ENCODE results near the gene ARL2BP. TPM values are rescaled to one million over a fixed set of nuclear protein-coding genes. Genes with fewer than 3 reads are reported as not detected.
A peak's percentile ranks its signal among the peaks of the same experiment; 100 is the strongest.

Gene ARL2BP
- total RNA-seq, 1 donor, result 85.8 TPM

DNA sequence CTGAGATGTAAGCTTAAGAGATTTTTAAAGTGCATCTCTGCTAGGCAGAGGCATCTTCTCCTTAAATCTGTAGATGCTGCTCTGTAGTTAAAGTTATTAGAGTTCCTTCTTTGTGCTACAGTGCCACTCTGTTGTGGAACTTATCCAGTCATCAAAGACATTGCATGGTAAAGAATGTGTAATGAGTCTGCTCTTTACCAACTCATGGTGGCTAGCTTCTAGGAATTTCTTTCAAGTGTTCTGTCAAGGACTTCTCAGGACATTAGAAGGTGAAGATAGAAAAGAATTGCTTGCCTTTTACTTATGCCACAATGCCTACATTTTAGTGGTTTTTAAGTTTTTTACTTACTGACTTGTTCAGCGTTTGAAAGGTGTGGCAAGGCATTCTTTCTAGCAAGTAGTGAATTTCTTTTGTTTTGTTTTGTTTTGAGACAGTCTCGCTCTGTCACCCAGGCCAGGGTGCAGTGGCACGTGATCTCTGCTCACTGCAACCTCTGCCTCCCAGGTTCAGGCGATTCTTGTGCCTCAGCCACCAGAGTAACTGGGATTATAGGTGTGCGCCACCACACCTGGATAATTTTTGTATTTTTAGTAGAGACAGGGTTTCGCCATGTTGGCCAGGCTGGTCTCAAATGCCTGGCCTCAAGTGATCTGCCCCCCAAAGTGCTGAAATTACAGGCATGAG is 20.3 kb upstream of the ARL2BP start:
- Histone ChIP-seq H3K4me3 (ENCODE audit: insufficient read depth, low read length) (no peak overlapping the region), H3K79me2 (ENCODE audit: insufficient read depth, low read length) (no peaks in the 10 kb centered on the region), H3K4me1 (ENCODE audit: insufficient read depth, low read length) (peaks cover 4% of the 10 kb centered on the region), H4K20me1 (ENCODE audit: insufficient read depth, low read length) (no peaks in the 10 kb centered on the region), H2AFZ (ENCODE audit: low read length) (no peak overlapping the region), H3K27me3 (ENCODE audit: insufficient read depth, low read length) (no peaks in the 10 kb centered on the region), H3K27ac (ENCODE audit: low read depth, low read length) (no peak overlapping the region), H3K9me3 (ENCODE audit: low read depth, low read length) (no peaks in the 10 kb centered on the region), H3K36me3 (ENCODE audit: insufficient read depth, low read length) (peaks cover 75% of the 10 kb centered on the region), H3K4me2 (ENCODE audit: insufficient read depth, low read length) (no peak overlapping the region)
- TF ChIP-seq, protein P1, sequence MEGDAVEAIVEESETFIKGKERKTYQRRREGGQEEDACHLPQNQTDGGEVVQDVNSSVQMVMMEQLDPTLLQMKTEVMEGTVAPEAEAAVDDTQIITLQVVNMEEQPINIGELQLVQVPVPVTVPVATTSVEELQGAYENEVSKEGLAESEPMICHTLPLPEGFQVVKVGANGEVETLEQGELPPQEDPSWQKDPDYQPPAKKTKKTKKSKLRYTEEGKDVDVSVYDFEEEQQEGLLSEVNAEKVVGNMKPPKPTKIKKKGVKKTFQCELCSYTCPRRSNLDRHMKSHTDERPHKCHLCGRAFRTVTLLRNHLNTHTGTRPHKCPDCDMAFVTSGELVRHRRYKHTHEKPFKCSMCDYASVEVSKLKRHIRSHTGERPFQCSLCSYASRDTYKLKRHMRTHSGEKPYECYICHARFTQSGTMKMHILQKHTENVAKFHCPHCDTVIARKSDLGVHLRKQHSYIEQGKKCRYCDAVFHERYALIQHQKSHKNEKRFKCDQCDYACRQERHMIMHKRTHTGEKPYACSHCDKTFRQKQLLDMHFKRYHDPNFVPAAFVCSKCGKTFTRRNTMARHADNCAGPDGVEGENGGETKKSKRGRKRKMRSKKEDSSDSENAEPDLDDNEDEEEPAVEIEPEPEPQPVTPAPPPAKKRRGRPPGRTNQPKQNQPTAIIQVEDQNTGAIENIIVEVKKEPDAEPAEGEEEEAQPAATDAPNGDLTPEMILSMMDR (IDR thresholded peaks at IDR 0.05; ENCODE audit: extremely low read depth, low read depth, low read length), result no peak
- DNase-seq (ENCODE audit: insufficient read length, low spot score, missing footprints), result no peak

GRCh38 chr16:57225978-57226377 is 19.1 kb upstream of the ARL2BP start:
- Histone ChIP-seq H3K27me3 (ENCODE audit: insufficient read depth, low read length) (no peaks in the 10 kb centered on the region), H3K36me3 (ENCODE audit: insufficient read depth, low read length) (peaks cover 79% of the 10 kb centered on the region), H3K4me2 (ENCODE audit: insufficient read depth, low read length) (no peak overlapping the region), H4K20me1 (ENCODE audit: insufficient read depth, low read length) (no peaks in the 10 kb centered on the region), H3K9me3 (ENCODE audit: low read depth, low read length) (no peaks in the 10 kb centered on the region), H3K79me2 (ENCODE audit: insufficient read depth, low read length) (no peaks in the 10 kb centered on the region), H3K4me1 (ENCODE audit: insufficient read depth, low read length) (peaks cover 4% of the 10 kb centered on the region), H3K27ac (ENCODE audit: low read depth, low read length) (no peak overlapping the region), H3K4me3 (ENCODE audit: insufficient read depth, low read length) (no peak overlapping the region), H2AFZ (ENCODE audit: low read length) (no peak overlapping the region)
- no peak for DNase-seq (ENCODE audit: insufficient read length, low spot score, missing footprints)
- TF ChIP-seq, protein P1 (IDR thresholded peaks at IDR 0.05; ENCODE audit: extremely low read depth, low read depth, low read length), result no peak

- Histone ChIP-seq H3K27me3 (ENCODE audit: insufficient read depth, low read length) (no peaks in the 10 kb centered on the region), H3K79me2 (ENCODE audit: insufficient read depth, low read length) (no peaks in the 10 kb centered on the region), H2AFZ (ENCODE audit: low read length) (no peak overlapping the region), H3K4me3 (ENCODE audit: insufficient read depth, low read length) (no peak overlapping the region), H3K27ac (ENCODE audit: low read depth, low read length) (peak overlapping the region; percentile 43), H3K9me3 (ENCODE audit: low read depth, low read length) (no peaks in the 10 kb centered on the region), H3K4me1 (ENCODE audit: insufficient read depth, low read length) (peaks cover 4% of the 10 kb centered on the region), H3K36me3 (ENCODE audit: insufficient read depth, low read length) (peaks cover 79% of the 10 kb centered on the region), H3K4me2 (ENCODE audit: insufficient read depth, low read length) (no peak overlapping the region), H4K20me1 (ENCODE audit: insufficient read depth, low read length) (no peaks in the 10 kb centered on the region)
- TF ChIP-seq, protein P1 (IDR thresholded peaks at IDR 0.05; ENCODE audit: extremely low read depth, low read depth, low read length), result no peak
- DNase-seq (ENCODE audit: insufficient read length, low spot score, missing footprints), result no peak
Measured at GRCh38 chr16:57226701-57227621, 18.1 kb upstream of the ARL2BP start.

GRCh38 chr16:57229079-57229478 is 16.0 kb upstream of the ARL2BP start:
- peaks cover 4% of the 10 kb centered on the region for H3K4me1 ChIP-seq (ENCODE audit: insufficient read depth, low read length)
- TF ChIP-seq, protein P1 (IDR thresholded peaks at IDR 0.05; ENCODE audit: extremely low read depth, low read depth, low read length), result no peak

More at GRCh38 chr16:57229079-57229478, 16.0 kb upstream of the ARL2BP start:
- Histone ChIP-seq H2AFZ (ENCODE audit: low read length) (no peak overlapping the region), H3K79me2 (ENCODE audit: insufficient read depth, low read length) (no peaks in the 10 kb centered on the region), H3K27ac (ENCODE audit: low read depth, low read length) (no peak overlapping the region), H3K4me2 (ENCODE audit: insufficient read depth, low read length) (no peak overlapping the region), H3K27me3 (ENCODE audit: insufficient read depth, low read length) (no peaks in the 10 kb centered on the region), H4K20me1 (ENCODE audit: insufficient read depth, low read length) (no peaks in the 10 kb centered on the region), H3K9me3 (ENCODE audit: low read depth, low read length) (no peaks in the 10 kb centered on the region), H3K36me3 (ENCODE audit: insufficient read depth, low read length) (peaks cover 83% of the 10 kb centered on the region), H3K4me3 (ENCODE audit: insufficient read depth, low read length) (no peak overlapping the region)
- no peak for DNase-seq (ENCODE audit: insufficient read length, low spot score, missing footprints)
